Lower leg skin (tissue), 4 donors: ENCODE results near the gene KLF14. TPM values are rescaled to one million over a fixed set of nuclear protein-coding genes. Genes with fewer than 3 reads are reported as not detected.

ENCODE experiments used
- DNase-seq, 2 donors: peaks; one replicate each; pipeline ENCODE4 v3.0.0-alpha.2; 2019; ENCODE audit warnings: low spot score in 2 of 2
- H3K4me3 ChIP-seq: fragments of 200-600 bp; sonication (generic); 2 replicates; pipeline ENCODE4 v1.5.1; 2017; ENCODE audit warnings: mild to moderate bottlenecking, low read depth; ENCODE audit not compliant: poor library complexity, severe bottlenecking
- CTCF ChIP-seq, 3 donors: fragments of 450-650 bp; IDR thresholded peaks; one replicate each; pipeline ENCODE4 v1.5.1; 2016; ENCODE audit warnings: antibody characterized with exemption in 3 of 3, mild to moderate bottlenecking in 3 of 3, moderate library complexity in 2 of 3
- POLR2A ChIP-seq, 2 donors: fragments of 450-650 bp; IDR thresholded peaks; one replicate each; pipeline ENCODE4 v1.6.1; 2016 to 2017; ENCODE audit warnings: antibody characterized with exemption in 2 of 2, mild to moderate bottlenecking in 1 of 2, moderate library complexity in 1 of 2
- WGBS, 2 donors: methylation state at CpG; one replicate each; pipeline ENCODE4 v1.1.5; 2018; 5-methylcytosine and 5-hydroxymethylcytosine counted together
- intact Hi-C: fragments of 100-400 bp; cut with DNase I; formaldehyde crosslinking; loops from one replicate; pipeline ENCODE4 v1.15.0; 2023; ENCODE audit warnings: low total_unique reads
- total RNA-seq, 4 donors: library from RNA; depleted of rRNA; stranded (reverse); fragments of >200 nt; gene quantifications; one replicate each; pipeline ENCODE4 v1.1.0, GENCODE V29; 2016

Gene KLF14
- total RNA-seq, 4 donors from 2014 or later: 0.07 to 0.16 TPM; not detected in 2

GRCh38 chr7:130708766-130709165 lies 25.2 kb downstream of the KLF14 start:
- DNase-seq: no peak
- no peak for TF ChIP-seq POLR2A (IDR thresholded peaks at IDR 0.05)
- no peak for TF ChIP-seq CTCF (IDR thresholded peaks at IDR 0.05)
- H3K4me3 ChIP-seq: no peak overlapping the region
- WGBS, 2 donors: 92 to 95% methylated on average over 4 of the region's 4 CpGs
- intact Hi-C loops: no loop called here

GRCh38 chr7:130708001-130708400 lies 26.0 kb downstream of the KLF14 start:
- TF ChIP-seq CTCF (IDR thresholded peaks at IDR 0.05) (no peak), POLR2A (IDR thresholded peaks at IDR 0.05) (no peak)
- WGBS, 2 donors: 93 to 94% methylated on average over 4 of the region's 4 CpGs
- DNase-seq: no peak
- intact Hi-C loops: no loop called here
- H3K4me3 ChIP-seq: no peak overlapping the region

- DNase-seq: no peak
- 85 to 88% methylated on average over 1 of the region's 1 CpG for WGBS, 2 donors
- TF ChIP-seq CTCF (IDR thresholded peaks at IDR 0.05): no peak
- TF ChIP-seq POLR2A (IDR thresholded peaks at IDR 0.05): no peak
- intact Hi-C loops: no loop called here
- no peak overlapping the region for H3K4me3 ChIP-seq
These were observed 30.2 kb downstream of the KLF14 start for GRCh38 chr7:130703851-130704250.

GRCh38 chr7:130701650-130702049 lies 32.4 kb downstream of the KLF14 start:
- H3K4me3 ChIP-seq: no peak overlapping the region
- intact Hi-C loops: no loop called here
- TF ChIP-seq POLR2A (IDR thresholded peaks at IDR 0.05): no peak
- TF ChIP-seq CTCF (IDR thresholded peaks at IDR 0.05): no peak
- DNase-seq: no peak
- WGBS, 2 donors: 93 to 99% methylated on average over 2 of the region's 2 CpGs

GRCh38 chr7:130700760-130701159 lies 33.2 kb downstream of the KLF14 start:
- intact Hi-C loops: no loop called here
- TF ChIP-seq POLR2A (IDR thresholded peaks at IDR 0.05) (no peak), CTCF (IDR thresholded peaks at IDR 0.05) (no peak)
- no peak overlapping the region for H3K4me3 ChIP-seq
- 93 to 100% methylated on average over 1 of the region's 1 CpG for WGBS, 2 donors
- DNase-seq: no peak

GRCh38 chr7:130699686-130700085 lies 34.3 kb downstream of the KLF14 start:
- H3K4me3 ChIP-seq: no peak overlapping the region
- no peak for DNase-seq
- 57 to 62% methylated on average over 4 of the region's 4 CpGs for WGBS, 2 donors
- intact Hi-C loops: no loop called here
- TF ChIP-seq CTCF (IDR thresholded peaks at IDR 0.05) (no peak), POLR2A (IDR thresholded peaks at IDR 0.05) (no peak)
